Panc1 (cell line): ENCODE data around the gene SNTA1.

Source experiments
- REST ChIP-seq, 2 experiments: IDR thresholded peaks; 2 replicates each; pipeline ENCODE4 v1.6.1; 2011 to 2012; ENCODE audit warnings: low read depth in 2 of 2, control low read depth in 1 of 2, low read length in 1 of 2, mild to moderate bottlenecking in 1 of 2, moderate library complexity in 1 of 2; ENCODE audit not compliant: insufficient read depth in 1 of 2
- TF ChIP-seq, protein P1 (sequence below): fragments of 450-650 bp; IDR thresholded peaks from 2 replicates; pipeline ENCODE4 v1.5.1; 2017; ENCODE audit warnings: mild to moderate bottlenecking

- TF ChIP-seq, protein P1, sequence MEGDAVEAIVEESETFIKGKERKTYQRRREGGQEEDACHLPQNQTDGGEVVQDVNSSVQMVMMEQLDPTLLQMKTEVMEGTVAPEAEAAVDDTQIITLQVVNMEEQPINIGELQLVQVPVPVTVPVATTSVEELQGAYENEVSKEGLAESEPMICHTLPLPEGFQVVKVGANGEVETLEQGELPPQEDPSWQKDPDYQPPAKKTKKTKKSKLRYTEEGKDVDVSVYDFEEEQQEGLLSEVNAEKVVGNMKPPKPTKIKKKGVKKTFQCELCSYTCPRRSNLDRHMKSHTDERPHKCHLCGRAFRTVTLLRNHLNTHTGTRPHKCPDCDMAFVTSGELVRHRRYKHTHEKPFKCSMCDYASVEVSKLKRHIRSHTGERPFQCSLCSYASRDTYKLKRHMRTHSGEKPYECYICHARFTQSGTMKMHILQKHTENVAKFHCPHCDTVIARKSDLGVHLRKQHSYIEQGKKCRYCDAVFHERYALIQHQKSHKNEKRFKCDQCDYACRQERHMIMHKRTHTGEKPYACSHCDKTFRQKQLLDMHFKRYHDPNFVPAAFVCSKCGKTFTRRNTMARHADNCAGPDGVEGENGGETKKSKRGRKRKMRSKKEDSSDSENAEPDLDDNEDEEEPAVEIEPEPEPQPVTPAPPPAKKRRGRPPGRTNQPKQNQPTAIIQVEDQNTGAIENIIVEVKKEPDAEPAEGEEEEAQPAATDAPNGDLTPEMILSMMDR = no peak
- no peak for TF ChIP-seq REST (IDR thresholded peaks at IDR 0.05; ENCODE audit: insufficient read depth in 1 of 2, low read depth in 2 of 2, low read length in 1 of 2)
Measured at GRCh38 chr20:33472868-33473435, 29.4 kb upstream of the SNTA1 start.
